Thymus (tissue), 11 donors: ENCODE data around the gene TMEM247. TPM values are rescaled to one million over a fixed set of nuclear protein-coding genes. Genes with fewer than 3 reads are reported as not detected.

Experiments used
- DNase-seq, 9 donors: peaks; one replicate each; pipeline ENCODE4 v3.0.0-alpha.2; 2013; ENCODE audit warnings: low spot score in 9 of 9, low read depth in 6 of 9, missing footprints in 1 of 9
- H3K27ac ChIP-seq, 2 donors: one replicate each; pipeline ENCODE4 v1.5.1; 2013; ENCODE audit warnings: control low read depth in 1 of 2, low read depth in 1 of 2, low read length in 1 of 2, mild to moderate bottlenecking in 1 of 2, moderate library complexity in 1 of 2
- H3K27me3 ChIP-seq, 2 donors: one replicate each; pipeline ENCODE4 v1.5.1; 2013; ENCODE audit warnings: low read length in 1 of 2; ENCODE audit not compliant: control insufficient read depth in 2 of 2, insufficient read depth in 1 of 2
- H3K36me3 ChIP-seq, 2 donors: one replicate each; pipeline ENCODE4 v1.5.1; 2013; ENCODE audit warnings: low read length in 1 of 2, mild to moderate bottlenecking in 1 of 2, moderate library complexity in 1 of 2; ENCODE audit not compliant: control insufficient read depth in 2 of 2, insufficient read depth in 2 of 2
- H3K4me1 ChIP-seq, 2 donors: one replicate each; pipeline ENCODE4 v1.5.1; 2013; ENCODE audit warnings: low read length in 2 of 2; ENCODE audit not compliant: control insufficient read depth in 2 of 2, insufficient read depth in 2 of 2
- H3K4me3 ChIP-seq, 2 donors: one replicate each; pipeline ENCODE4 v1.5.1; 2013; ENCODE audit warnings: low read length in 2 of 2, control low read depth in 1 of 2, mild to moderate bottlenecking in 1 of 2
- H3K9me3 ChIP-seq, 2 donors: one replicate each; pipeline ENCODE4 v1.5.1; 2013; ENCODE audit warnings: low read length in 1 of 2, mild to moderate bottlenecking in 1 of 2; ENCODE audit not compliant: control insufficient read depth in 2 of 2, insufficient read depth in 1 of 2
- WGBS: extraction: QIAGEN DNeasy Blood & Tissue Kit; methylation state at CpG from one replicate; pipeline ENCODE4 v1.1.7; 2013; 5-methylcytosine and 5-hydroxymethylcytosine counted together
- polyA plus RNA-seq: library from polyadenylated mRNA; stranded (reverse); fragments of 200-250 nt; gene quantifications from one replicate; pipeline ENCODE4 v1.2.3, GENCODE V29; 2013
- total RNA-seq: library from RNA; stranded (reverse); fragments of 120-200 nt; gene quantifications from one replicate; pipeline ENCODE4 v1.2.4, GENCODE V29; 2013
- donor health status: healthy.

The TMEM247 gene
- total and polyA plus RNA-seq, 2 donors, result not detected

DNA sequence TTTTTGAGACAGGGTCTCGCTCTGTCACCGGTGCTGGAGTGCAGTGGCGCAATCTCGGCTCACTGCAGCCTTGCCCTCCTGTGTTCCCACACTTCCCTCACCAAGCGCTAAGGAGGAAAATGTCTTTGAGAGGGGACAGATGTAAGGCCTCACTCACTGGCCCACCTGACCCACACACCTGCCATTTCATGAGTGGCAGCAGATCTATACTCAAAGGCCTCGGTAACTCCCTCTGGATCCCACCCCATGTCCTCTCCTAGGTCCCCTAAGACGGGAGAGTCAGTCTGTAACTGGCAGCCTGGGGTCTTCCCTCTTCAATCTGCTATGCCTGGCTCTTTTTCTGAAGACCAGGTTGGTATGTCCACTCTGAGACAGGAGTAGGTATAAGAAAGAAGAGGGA is 12.9 kb downstream of the TMEM247 start:
- 98% methylated on average over 7 of the region's 7 CpGs for WGBS
- H3K4me3 ChIP-seq, result no peak overlapping the region
- DNase-seq, result no peak
- H3K27ac ChIP-seq, result no peak overlapping the region
- peaks cover 0 to under 1% of the 10 kb centered on the region in 2 donors for H3K27me3 ChIP-seq
- no peaks in the 10 kb centered on the region for H3K36me3 ChIP-seq
- peaks cover 0 to 23% of the 10 kb centered on the region in 2 donors for H3K4me1 ChIP-seq
- no peaks in the 10 kb centered on the region for H3K9me3 ChIP-seq

DNA sequence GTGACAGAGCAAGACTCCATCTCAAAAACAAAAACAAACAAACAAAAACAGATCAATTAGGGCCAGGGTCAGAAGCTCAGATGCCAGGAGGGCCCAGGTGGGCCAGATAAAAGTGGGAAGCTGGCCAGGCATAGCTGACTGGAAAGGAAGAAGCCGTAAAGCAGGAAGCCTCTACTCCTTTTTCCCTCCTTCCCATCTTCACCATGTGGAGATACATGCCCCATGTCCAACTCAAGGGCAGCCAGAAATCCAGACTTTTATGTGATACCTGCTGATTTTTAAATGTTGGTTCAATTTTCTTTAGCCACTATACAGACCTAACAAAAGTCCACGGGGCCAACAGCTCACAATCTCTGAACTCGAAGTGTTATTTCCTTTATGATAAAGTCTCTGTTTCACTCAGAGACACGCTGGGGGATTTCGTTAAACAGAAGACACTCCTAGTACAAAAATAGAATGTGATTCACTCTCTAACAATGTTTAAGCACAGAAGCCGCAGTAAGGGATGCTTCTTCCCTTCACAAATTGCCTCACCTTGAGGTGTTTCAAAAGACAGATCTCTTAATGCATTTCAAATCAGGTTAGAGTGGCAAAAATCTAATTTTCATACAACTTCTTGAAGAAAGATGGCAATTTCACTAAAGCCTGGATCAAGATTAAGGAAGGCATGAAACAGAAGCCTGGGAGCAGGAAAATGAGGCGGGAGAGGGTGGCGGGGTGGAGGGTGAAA is 14.0 kb downstream of the TMEM247 start:
- WGBS, result 92% methylated on average over 8 of the region's 8 CpGs

DNA sequence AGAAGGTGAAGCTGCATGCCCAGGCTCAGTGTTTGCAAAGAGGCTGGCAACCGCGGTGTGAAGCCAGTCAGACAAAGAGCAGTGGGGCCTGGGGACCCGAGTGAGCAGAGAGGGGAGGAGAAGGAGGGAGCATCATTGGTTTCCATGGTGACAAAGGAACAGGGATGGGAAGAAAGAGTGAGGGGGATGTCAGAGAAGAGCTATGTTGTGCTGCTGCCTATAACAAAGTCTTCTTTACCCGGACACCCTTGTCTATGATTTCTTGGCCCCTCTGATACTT is 14.5 kb downstream of the TMEM247 start:
- H3K27ac ChIP-seq, result no peak overlapping the region
- H3K36me3 ChIP-seq, result no peaks in the 10 kb centered on the region
- no peak for DNase-seq
- peaks cover 0 to 11% of the 10 kb centered on the region in 2 donors for H3K27me3 ChIP-seq
- H3K4me1 ChIP-seq, result peaks cover 0 to 23% of the 10 kb centered on the region in 2 donors
- WGBS, result 95% methylated on average over 4 of the region's 4 CpGs
- no peak overlapping the region for H3K4me3 ChIP-seq
- no peaks in the 10 kb centered on the region for H3K9me3 ChIP-seq

More for the DNA sequence above, 14.0 kb downstream of the TMEM247 start:
- Histone ChIP-seq H3K36me3 (no peaks in the 10 kb centered on the region), H3K4me1 (peaks cover 0 to 23% of the 10 kb centered on the region in 2 donors), H3K9me3 (no peaks in the 10 kb centered on the region), H3K27ac (no peak overlapping the region), H3K4me3 (no peak overlapping the region), H3K27me3 (peaks cover 0 to 11% of the 10 kb centered on the region in 2 donors)
- no peak for DNase-seq

DNA sequence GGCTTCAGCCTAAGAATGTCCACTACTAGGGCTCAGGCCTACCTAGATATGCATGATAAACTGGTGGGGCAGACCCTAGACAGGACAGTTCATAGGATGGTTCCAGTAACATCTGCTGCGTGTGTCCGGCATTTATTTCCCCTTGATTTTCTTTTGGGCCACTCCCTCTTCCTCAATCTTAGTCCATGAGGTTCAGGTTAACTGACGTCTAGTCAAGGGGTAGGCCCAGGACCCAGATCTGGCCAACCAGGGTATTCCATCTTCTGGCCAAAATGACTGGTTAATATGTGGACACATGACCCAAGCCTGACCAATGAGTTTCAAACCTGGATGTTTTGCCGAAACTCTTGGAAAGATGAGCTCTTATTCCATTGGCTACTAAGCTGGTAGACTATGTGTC is 15.2 kb downstream of the TMEM247 start:
- Histone ChIP-seq H3K9me3 (no peaks in the 10 kb centered on the region), H3K36me3 (no peaks in the 10 kb centered on the region), H3K4me3 (no peak overlapping the region), H3K4me1 (peaks cover 0 to 23% of the 10 kb centered on the region in 2 donors), H3K27ac (no peak overlapping the region), H3K27me3 (peaks cover 0 to 15% of the 10 kb centered on the region in 2 donors)
- 84% methylated on average over 4 of the region's 4 CpGs for WGBS
- no peak for DNase-seq

DNA sequence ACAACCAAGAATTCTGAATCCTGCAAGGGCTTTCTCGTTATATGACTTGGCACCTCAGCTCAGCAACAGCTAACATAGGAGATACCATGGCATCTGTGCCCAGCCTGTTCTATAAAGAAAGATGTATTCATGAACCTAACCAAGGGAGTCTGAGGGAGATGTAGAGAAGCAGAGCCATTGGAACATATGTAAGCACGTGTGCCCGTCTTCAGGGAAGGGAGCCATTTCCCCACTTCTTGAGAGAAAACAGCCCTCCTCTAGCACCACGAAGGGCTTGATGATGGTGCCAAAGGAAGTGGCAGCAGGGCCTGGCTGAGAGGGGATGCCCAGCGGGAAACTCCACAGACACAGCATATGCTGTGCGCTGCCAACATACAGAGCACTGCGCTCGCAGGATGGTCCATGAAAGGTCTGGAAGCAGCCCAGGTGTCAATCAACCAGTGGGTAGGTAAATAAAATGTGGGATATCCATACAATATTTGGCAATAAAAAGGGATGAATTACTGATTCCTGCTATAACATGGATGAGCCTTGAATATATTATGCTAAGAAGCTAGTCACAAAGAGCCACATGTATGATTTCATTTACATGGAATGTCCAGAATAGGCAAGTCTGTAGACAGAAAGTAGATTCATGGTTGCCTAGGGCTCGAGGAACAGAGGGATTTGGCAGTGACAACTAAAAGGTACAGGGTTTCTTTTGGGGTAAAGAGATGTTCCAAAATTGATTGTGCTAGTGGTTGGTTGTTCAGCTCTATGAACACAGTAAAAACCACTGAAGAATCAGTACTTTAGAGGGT is 16.1 kb downstream of the TMEM247 start:
- peaks cover 0 to 3% of the 10 kb centered on the region in 2 donors for H3K9me3 ChIP-seq
- no peaks in the 10 kb centered on the region for H3K36me3 ChIP-seq
- no peak overlapping the region for H3K4me3 ChIP-seq
- WGBS, result 95% methylated on average over 9 of the region's 9 CpGs
- DNase-seq, result no peak
- H3K27ac ChIP-seq, result no peak overlapping the region
- H3K4me1 ChIP-seq, result peaks cover 0 to 21% of the 10 kb centered on the region in 2 donors
- H3K27me3 ChIP-seq, result peaks cover 0 to 21% of the 10 kb centered on the region in 2 donors

DNA sequence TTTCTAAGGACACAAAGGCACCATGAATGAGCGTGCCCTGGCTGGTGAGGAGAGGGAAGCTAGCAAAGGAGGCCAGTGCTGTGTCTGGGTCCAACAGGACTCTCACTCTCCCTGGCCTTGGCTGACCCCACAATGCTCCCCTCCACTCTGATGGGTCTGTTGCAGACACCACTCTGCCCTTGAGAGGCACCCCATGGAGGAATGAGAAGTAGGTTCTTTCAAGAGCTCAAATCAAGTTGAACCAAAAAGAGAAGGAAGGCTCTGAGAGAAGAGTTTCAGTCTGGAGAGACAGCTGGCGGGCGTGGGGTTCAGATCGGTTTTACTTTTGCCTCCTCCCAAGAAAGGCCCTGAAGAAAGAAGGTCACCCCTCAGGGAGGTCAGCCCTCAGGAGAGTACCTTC is 18.4 kb downstream of the TMEM247 start:
- Histone ChIP-seq H3K27ac (no peak overlapping the region), H3K4me1 (peaks cover 0 to 10% of the 10 kb centered on the region in 2 donors), H3K4me3 (no peak overlapping the region), H3K36me3 (no peaks in the 10 kb centered on the region), H3K9me3 (peaks cover 0 to 3% of the 10 kb centered on the region in 2 donors), H3K27me3 (peaks cover 0 to 23% of the 10 kb centered on the region in 2 donors)
- no peak for DNase-seq
- WGBS, result 92% methylated on average over 4 of the region's 4 CpGs

DNA sequence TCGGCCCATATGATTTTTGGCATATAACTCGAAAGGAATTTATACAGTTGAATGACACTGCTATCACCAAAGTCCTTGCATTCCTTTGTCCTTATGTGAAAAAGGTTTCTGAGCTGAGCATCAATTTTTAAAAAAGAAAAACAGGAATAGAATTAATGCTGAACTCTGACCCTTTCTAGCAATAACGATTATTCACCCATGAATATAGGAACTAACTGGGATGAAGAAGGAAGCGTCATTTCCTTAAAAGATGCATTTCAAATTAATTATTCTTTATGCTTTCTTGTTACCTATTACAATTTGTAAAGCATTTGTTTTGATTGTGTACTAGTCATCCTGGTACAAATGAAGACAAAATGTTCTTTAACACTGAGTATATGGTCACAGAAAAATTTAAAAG is 19.3 kb downstream of the TMEM247 start:
- WGBS, result 84% methylated on average over 4 of the region's 4 CpGs
- no peak overlapping the region for H3K27ac ChIP-seq
- no peak overlapping the region for H3K4me3 ChIP-seq
- no peak for DNase-seq
- H3K9me3 ChIP-seq, result peaks cover 0 to 3% of the 10 kb centered on the region in 2 donors
- peaks cover 0 to 23% of the 10 kb centered on the region in 2 donors for H3K27me3 ChIP-seq
- no peaks in the 10 kb centered on the region for H3K36me3 ChIP-seq
- peaks cover 0 to 10% of the 10 kb centered on the region in 2 donors for H3K4me1 ChIP-seq

DNA sequence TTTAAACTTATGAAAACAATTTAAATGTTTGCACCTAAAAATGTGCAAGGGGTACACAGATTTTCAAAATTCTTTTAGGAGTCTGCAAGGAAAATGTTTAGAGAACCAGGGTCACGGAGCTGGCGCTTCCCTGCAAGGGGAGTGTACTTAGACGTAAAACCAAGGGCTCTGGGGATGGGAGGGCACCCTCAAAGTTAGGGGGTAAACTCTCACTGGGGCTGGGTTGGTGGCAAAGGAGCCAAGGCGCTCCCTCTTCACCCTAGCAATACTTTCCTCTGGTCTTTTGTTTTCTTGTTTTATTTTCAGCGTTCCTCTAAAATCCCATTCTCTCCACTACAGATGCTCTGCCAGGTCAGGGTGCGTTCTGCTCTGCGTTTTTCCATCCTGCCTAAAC is 20.0 kb downstream of the TMEM247 start:
- Histone ChIP-seq H3K27me3 (peaks cover 0 to 23% of the 10 kb centered on the region in 2 donors), H3K27ac (no peak overlapping the region), H3K4me1 (peaks cover 0 to 10% of the 10 kb centered on the region in 2 donors), H3K36me3 (no peaks in the 10 kb centered on the region), H3K4me3 (peak overlapping the region; percentile 57 to 58), H3K9me3 (peaks cover 0 to 3% of the 10 kb centered on the region in 2 donors)
- no peak for DNase-seq
- 39% methylated on average over 7 of the region's 7 CpGs for whole genome bisulfite sequencing

DNA sequence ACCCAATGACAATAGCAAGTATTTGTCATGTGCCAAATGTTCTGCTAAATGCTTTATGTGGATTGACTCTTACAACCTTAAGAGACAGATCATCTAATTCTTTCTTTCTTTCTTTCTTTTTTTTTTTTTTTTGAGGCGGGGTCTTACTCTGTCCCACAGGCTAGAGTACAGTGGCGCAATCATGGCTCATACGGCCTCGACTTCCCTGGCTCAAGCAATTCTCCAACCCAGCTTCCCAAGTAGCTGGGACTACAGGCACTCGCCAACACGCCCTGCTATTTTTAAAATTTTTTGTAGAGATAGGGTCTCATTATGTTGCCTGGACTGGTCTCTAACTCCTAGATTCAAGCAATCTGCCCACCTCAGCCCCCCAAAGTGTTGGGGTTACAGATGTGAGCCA is 21.4 kb downstream of the TMEM247 start:
- Histone ChIP-seq H3K4me3 (no peak overlapping the region), H3K9me3 (peaks cover 0 to 3% of the 10 kb centered on the region in 2 donors), H3K27ac (no peak overlapping the region), H3K36me3 (no peaks in the 10 kb centered on the region), H3K27me3 (peaks cover 0 to 23% of the 10 kb centered on the region in 2 donors), H3K4me1 (peaks cover 0 to 10% of the 10 kb centered on the region in 2 donors)
- WGBS, result 97% methylated on average over 6 of the region's 6 CpGs
- DNase-seq, result no peak
